Measurements from ENCODE around the gene PI4K2A. TPM values are rescaled to one million over a fixed set of nuclear protein-coding genes. Genes with fewer than 3 reads are reported as not detected.
A peak's percentile ranks its signal among the peaks of the same experiment; 100 is the strongest.

Gene PI4K2A
- total and polyA plus RNA-seq, 2 of the 13 experiments (the other 11 are each of a cell fraction or from before 2014, with no cell fraction given): 10.9 to 14.3 TPM

DNA sequence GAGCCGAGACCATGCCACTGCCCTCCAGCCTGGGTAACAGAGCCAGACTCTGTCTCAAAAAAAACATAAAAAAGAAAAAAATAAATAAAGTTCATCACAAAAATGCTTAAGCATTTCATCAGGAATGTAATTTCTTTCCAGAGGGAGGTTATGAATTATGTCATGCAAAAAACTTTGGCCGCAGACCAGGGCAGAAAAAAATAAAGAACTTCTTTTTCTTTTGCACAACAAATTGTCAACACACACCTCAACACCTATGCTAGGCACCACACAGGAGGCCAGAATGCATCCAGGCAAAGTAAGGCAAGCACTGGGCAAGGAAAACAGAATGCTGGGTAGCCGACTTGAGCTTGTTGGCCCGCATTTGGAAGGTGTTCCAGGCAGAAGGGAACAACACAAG, 47.0 kb upstream of the PI4K2A start:
- H3K36me3 ChIP-seq (replicated peaks in 1 of 2; ENCODE audit: control insufficient read depth in 1 of 2, insufficient read depth in 2 of 2, low read length in 2 of 2): no peaks in the 10 kb centered on the region; a peak in 1 of 5 replicates
- in situ Hi-C loops (cut with HindIII; ENCODE audit: extremely low pct_ligation_motif_present, low pct_unique_long_range_greater_than_20kb) (no loop called here), intact Hi-C loops (cut with micrococcal nuclease; ENCODE audit: unreplicated experiment) (no loop called here)
- POLR2A ChIA-PET: no interaction called here
- no peak overlapping the region for H3K9ac ChIP-seq (ENCODE audit: insufficient read depth, low read depth, low read length)
- DNase-seq (ENCODE audit: low spot score): no peak
- H3K4me2 ChIP-seq (ENCODE audit: low read depth, low read length): no peak overlapping the region
- H3K4me3 ChIP-seq (replicated peaks in 1 of 3; ENCODE audit: insufficient read depth in 1 of 3, low read depth in 2 of 3, low read length in 3 of 3): no peak overlapping the region
- H2AFZ ChIP-seq (ENCODE audit: low read length): no peak overlapping the region
- no peak for TF ChIP-seq YEATS4 (CRISPR knock-in tag; IDR thresholded peaks at IDR 0.05; ENCODE audit: borderline replicate concordance)
- no TSS peak for BruUV-seq (replicated peaks)
- 97% methylated on average over 4 of the region's 4 CpGs for WGBS (ENCODE audit: low lambda C conversion rate)
- H3K79me2 ChIP-seq (ENCODE audit: insufficient read depth, low read length): no peaks in the 10 kb centered on the region
- peaks cover 51% of the 10 kb centered on the region for H3K4me1 ChIP-seq (ENCODE audit: insufficient read depth, low read length)
- CTCF ChIA-PET (ENCODE audit: low intra/inter-chr PET ratio, low total read pairs): no interaction called here
- H3K27me3 ChIP-seq (ENCODE audit: control insufficient read depth in 1 of 2, insufficient read depth in 2 of 2, low read length in 2 of 2): no peaks in the 10 kb centered on the region; a peak in 1 of 5 replicates
- H3K27ac ChIP-seq (ENCODE audit: extremely low read length, insufficient read depth, low read length): no peak overlapping the region
- FAIRE-seq: no peak
- ATAC-seq: no peak
- H3K9me3 ChIP-seq (ENCODE audit: low read length): no peaks in the 10 kb centered on the region
- H4K20me1 ChIP-seq (ENCODE audit: insufficient read depth, low read length): no peaks in the 10 kb centered on the region

DNA sequence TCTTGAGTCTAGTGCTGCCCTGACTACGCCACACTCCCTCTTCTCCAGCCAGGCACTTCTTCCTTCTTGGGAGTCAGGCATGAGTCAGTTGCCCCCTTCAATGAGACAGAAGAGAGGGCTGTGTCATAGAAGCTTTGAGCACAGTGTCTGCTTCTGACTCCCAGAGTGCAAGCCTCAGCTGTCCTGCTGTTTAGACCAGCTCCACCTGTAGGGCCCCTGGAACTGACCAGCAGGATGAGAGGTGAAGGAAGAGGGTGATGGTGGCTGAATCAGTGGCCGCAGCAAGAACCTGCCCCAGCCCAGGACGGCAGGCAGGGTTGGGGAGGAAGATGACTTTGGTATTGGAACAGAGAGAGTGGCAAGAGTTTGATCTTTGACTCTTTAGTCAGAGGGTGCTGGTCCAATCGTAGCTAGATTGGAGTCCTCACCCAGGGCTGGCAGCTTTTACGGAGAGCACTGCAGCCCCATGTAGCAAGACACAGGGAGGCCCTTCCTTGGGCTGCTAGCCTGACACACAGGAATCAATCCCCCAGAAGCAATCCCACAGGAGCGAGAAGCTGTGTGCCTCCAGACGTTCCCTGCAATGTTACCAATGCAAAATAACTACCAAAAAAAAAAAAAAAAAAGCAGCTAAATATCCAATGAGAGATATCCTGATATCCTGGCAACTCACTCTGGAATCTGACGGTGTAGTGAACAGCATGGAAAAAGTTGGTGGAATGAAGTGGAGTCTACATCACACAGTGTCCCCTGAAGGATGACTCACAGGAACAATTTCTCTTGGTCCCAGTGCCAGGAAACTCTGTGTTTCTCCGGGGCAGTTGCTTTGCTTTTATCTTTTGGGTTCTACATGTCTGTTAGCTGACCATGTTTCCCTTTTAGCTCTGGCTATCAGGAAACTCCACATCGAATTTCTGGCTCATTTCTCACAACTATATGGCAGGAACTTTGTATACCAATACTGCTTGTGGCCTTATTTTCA, 44.1 kb upstream of the PI4K2A start:
- H3K9me3 ChIP-seq (ENCODE audit: low read length): no peaks in the 10 kb centered on the region
- no TSS peak for BruUV-seq (replicated peaks)
- peak overlapping the region; percentile 37 for H3K27ac ChIP-seq (ENCODE audit: extremely low read length, insufficient read depth, low read length)
- peak; percentile 62 for FAIRE-seq
- 36% methylated on average over 8 of the region's 10 CpGs for WGBS (ENCODE audit: low lambda C conversion rate)
- H3K79me2 ChIP-seq (ENCODE audit: insufficient read depth, low read length): no peaks in the 10 kb centered on the region
- intact Hi-C loops (cut with micrococcal nuclease; ENCODE audit: unreplicated experiment) (loop anchor here (1.0 kb wide), 1 partner anchor 12 kb away; the partner anchor contains the start of gene HOGA1), in situ Hi-C loops (cut with HindIII; ENCODE audit: extremely low pct_ligation_motif_present, low pct_unique_long_range_greater_than_20kb) (no loop called here)
- ATAC-seq: peak; percentile 85
- no peaks in the 10 kb centered on the region; a peak in 1 of 5 replicates for H3K27me3 ChIP-seq (ENCODE audit: control insufficient read depth in 1 of 2, insufficient read depth in 2 of 2, low read length in 2 of 2)
- H3K4me3 ChIP-seq (replicated peaks in 1 of 3; ENCODE audit: insufficient read depth in 1 of 3, low read depth in 2 of 3, low read length in 3 of 3): peak overlapping the region in 1 of 3 experiments; percentile 6; a peak in 1 of 6 replicates
- H3K4me2 ChIP-seq (ENCODE audit: low read depth, low read length): peak overlapping the region; percentile 57
- H3K4me1 ChIP-seq (ENCODE audit: insufficient read depth, low read length): peaks cover 33% of the 10 kb centered on the region
- no peak overlapping the region for H2AFZ ChIP-seq (ENCODE audit: low read length)
- DNase-seq (ENCODE audit: low spot score): peak; percentile 64
- ChIA-PET CTCF (ENCODE audit: low intra/inter-chr PET ratio, low total read pairs) (no interaction called here), POLR2A (interaction anchor here (0.8 to 3.5 kb wide), 3 partner anchors 8 to 22 kb away, joined by 3 to 23 read pairs (median 3); partner anchors contain the start of gene HOGA1)
- no peaks in the 10 kb centered on the region for H3K36me3 ChIP-seq (replicated peaks in 1 of 2; ENCODE audit: control insufficient read depth in 1 of 2, insufficient read depth in 2 of 2, low read length in 2 of 2)
- H4K20me1 ChIP-seq (ENCODE audit: insufficient read depth, low read length): no peaks in the 10 kb centered on the region
- peak overlapping the region; percentile 25; the same call in 1 of the 2 replicates for H3K9ac ChIP-seq (ENCODE audit: insufficient read depth, low read depth, low read length)
- TF ChIP-seq NFYB (CRISPR knock-in tag; IDR thresholded peaks at IDR 0.05): no peak
- no peak for TF ChIP-seq MXI1 (IDR thresholded peaks at IDR 0.05; ENCODE audit: borderline replicate concordance, low read depth, low read length)
- TF ChIP-seq SIN3B (IDR thresholded peaks at IDR 0.05; ENCODE audit: low read length): no peak
- no peak for TF ChIP-seq LCORL (IDR thresholded peaks at IDR 0.05)
- peak; percentile 37; the same call in 1 of the 2 replicates for TF ChIP-seq LCORL (CRISPR knock-in tag; IDR thresholded peaks at IDR 0.05)
- no peak for TF ChIP-seq MAZ (IDR thresholded peaks at IDR 0.05; ENCODE audit: borderline replicate concordance, low read depth, low read length)
- TF ChIP-seq MAZ (CRISPR knock-in tag; IDR thresholded peaks at IDR 0.05; ENCODE audit: low read depth): no peak
- peak; percentile 86 for TF ChIP-seq FOSL2 (CRISPR knock-in tag; IDR thresholded peaks at IDR 0.05)
- TF ChIP-seq, protein P1, sequence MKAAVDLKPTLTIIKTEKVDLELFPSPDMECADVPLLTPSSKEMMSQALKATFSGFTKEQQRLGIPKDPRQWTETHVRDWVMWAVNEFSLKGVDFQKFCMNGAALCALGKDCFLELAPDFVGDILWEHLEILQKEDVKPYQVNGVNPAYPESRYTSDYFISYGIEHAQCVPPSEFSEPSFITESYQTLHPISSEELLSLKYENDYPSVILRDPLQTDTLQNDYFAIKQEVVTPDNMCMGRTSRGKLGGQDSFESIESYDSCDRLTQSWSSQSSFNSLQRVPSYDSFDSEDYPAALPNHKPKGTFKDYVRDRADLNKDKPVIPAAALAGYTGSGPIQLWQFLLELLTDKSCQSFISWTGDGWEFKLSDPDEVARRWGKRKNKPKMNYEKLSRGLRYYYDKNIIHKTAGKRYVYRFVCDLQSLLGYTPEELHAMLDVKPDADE (CRISPR knock-in tag; IDR thresholded peaks at IDR 0.05): no peak
- TF ChIP-seq ZNF850 (CRISPR knock-in tag; conservative IDR thresholded peaks at IDR 0.05): peak; percentile 97
- TF ChIP-seq, protein P2, sequence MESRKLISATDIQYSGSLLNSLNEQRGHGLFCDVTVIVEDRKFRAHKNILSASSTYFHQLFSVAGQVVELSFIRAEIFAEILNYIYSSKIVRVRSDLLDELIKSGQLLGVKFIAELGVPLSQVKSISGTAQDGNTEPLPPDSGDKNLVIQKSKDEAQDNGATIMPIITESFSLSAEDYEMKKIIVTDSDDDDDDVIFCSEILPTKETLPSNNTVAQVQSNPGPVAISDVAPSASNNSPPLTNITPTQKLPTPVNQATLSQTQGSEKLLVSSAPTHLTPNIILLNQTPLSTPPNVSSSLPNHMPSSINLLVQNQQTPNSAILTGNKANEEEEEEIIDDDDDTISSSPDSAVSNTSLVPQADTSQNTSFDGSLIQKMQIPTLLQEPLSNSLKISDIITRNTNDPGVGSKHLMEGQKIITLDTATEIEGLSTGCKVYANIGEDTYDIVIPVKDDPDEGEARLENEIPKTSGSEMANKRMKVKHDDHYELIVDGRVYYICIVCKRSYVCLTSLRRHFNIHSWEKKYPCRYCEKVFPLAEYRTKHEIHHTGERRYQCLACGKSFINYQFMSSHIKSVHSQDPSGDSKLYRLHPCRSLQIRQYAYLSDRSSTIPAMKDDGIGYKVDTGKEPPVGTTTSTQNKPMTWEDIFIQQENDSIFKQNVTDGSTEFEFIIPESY (CRISPR knock-in tag; IDR thresholded peaks at IDR 0.05): no peak
- no peak for TF ChIP-seq CBX1 (IDR thresholded peaks at IDR 0.05; ENCODE audit: low read depth)
- TF ChIP-seq TEAD3 (CRISPR knock-in tag; optimal IDR thresholded peaks at IDR 0.05; ENCODE audit: borderline replicate concordance): no peak
- TF ChIP-seq PHF21A (CRISPR knock-in tag; IDR thresholded peaks at IDR 0.05): no peak
- no peak for TF ChIP-seq ZFP82 (CRISPR knock-in tag; IDR thresholded peaks at IDR 0.05; ENCODE audit: borderline replicate concordance)
